Measurements from ENCODE around the gene OR5K4.
"Not testable (repeated sequence)": the region's sequence is repeated elsewhere in the genome, so short reads cannot be mapped to it uniquely, and the experiment has no call there.

Gene OR5K4

GRCh38 chr3:98371853-98372252 is 18.2 kb downstream of the OR5K4 start:
- no peak for DNase-seq

- no peak for DNase-seq
Measured at GRCh38 chr3:98372445-98372844, 18.8 kb downstream of the OR5K4 start.

- DNase-seq = no peak
Measured at GRCh38 chr3:98376631-98377030, 23.0 kb downstream of the OR5K4 start.

DNA sequence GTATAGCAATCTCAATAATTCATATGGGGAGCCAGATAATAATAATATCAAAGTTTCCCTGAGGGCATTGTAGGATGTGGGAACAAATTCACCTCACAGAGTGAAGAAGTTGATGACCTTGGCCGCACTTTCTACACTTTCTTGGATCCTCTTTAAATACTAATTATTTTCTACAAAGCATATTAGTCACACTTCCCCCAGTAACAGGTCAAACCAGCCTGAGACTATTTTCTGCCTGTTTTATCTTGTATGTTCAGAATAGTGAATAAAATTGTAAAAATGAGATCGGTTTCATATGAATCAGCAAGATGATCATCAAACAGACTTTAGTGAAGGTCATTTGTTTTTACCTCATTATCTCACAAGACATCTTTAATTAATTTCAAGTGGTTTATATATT is 34.5 kb downstream of the OR5K4 start:
- no peak for DNase-seq

DNA sequence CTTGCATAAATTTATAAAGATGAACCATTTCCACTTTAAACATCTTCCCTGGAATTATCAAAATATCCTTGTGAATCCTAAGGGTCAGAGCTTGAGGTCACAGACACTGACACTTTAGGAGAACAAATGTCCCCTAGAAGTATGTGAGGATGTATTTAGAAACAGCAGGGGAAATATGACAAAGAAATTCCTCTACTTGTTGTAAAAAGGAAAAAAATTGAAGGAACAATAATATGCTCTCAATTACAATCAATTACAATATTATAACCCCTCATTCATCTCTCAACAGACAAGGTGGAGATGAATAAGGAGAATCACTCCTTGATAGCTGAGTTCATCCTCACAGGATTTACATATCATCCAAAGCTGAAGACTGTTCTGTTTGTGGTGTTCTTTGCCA is 36.7 kb downstream of the OR5K4 start, which contains the start of gene OR5K3:
Gene OR5K3 (plus strand): TSS at position 301 of the 400 bp plus-strand sequence. CDS start 0 bp downstream, at position 301.
- DNase-seq = no peak

GRCh38 chr3:98395101-98395500 is 41.4 kb downstream of the OR5K4 start:
- DNase-seq = no peak

DNA sequence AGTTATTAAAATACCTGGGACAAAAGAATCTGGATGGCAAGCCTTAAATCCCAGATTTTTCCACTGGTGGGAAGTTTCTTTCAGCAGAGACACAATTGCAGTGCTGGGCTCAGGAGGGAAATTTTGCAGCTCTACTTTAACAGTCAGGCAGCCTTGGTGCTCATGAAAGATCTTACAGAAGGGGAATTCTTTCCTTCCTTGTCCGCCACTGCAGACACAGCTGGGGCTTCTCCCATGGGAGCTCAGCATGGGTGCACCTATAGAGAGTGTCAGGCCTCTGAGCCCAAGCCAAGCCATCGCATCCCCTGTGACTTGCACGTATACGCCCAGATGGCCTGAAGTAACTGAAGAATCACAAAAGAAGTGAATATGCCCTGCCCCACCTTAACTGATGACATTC is 42.8 kb downstream of the OR5K4 start:
- not testable (repeated sequence) for DNase-seq

DNA sequence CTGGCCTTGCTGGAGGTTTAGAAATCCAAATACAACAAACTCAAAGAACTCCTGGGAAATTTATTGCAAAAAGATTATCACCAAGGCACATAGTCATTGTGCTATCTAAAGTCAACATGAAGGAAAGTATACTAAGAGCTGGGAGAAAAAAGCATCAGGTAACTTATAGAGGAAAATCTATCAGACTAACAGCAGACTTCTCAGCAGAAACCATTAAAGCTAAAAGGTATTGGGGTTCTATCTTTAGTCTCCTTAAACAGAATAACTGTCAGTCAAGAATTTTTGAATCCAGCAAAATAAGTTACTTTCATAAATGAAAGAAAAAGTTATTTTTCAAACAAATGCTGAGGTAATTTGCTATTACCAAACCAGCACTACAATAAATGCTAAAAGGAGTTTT is 44.9 kb downstream of the OR5K4 start:
- no peak for DNase-seq

DNA sequence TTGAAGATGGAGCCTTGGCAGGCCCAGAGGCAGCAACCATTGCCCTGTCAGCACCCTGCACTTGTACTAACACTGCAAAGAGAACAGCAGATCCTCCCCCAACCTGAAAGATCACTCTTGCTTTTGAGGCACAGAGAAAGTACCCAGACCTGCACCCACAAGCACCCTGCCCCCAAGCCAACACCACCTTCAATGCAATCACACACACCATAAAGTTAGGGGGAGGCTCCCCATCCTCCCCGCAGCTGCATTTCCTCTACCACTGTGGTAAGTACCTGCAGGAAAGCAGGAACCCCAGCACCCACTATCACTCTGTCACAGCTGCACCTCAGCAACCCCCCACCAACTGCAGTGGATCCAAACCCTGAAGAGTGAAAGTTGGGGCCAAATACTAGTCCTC is 48.9 kb downstream of the OR5K4 start:
- DNase-seq = no peak

GRCh38 chr3:98404010-98404409 is 50.4 kb downstream of the OR5K4 start:
- DNase-seq = no peak

Data from NCI-H1092 (cell line).